ENCODE data around the gene MTA1.

Gene MTA1
- 55.7 to 78.1 (median 61.4) reads per million in 4 donors for total RNA-seq

DNA sequence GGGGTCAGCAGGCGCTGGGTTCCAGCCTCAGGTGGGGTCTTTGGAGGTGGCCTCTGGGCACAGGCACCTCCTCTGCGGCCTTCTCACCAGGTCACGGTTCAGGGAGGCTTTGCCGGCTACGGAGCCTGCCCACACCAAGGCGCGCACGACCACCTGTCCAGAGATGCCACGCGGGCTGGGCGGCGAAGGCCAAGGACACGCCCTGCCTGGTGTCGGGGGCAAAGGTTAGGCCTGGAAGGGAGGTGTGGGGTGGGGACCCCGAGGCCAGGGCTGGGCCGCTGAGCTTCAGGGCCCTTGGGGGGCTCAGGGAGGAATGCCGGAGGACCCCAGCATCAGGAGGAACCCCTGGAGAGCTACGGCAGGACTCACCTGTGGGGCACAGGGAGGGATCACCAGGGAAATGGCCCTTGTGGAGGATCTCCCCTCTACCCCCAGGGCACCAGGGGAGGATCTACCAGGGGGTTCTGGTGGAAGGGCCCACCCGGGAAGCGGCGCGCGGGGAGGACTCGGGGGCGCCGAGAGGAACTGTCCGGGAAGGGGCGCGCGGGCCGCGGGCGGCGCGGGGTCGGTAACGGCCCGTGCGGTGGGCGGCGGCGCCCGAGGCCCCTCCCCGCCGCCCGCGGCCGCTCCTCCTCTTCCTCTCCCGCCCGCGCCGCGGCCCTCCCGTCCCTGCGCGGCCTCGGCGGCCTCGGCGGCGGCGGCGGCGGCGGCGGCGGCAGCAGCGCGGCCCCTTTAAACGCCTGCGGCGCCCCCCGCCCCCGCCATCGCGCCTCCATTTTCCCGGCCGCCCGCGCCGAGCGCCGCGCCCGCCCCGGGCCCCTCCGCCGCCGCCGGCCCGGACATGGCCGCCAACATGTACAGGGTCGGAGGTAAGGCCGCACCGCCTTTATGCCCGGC, at the start of gene MTA1:
Gene MTA1, plus strand, starts transcription at position 633 of the 897 bp plus-strand sequence. Its CDS starts 209 bp downstream, at position 842.
- peak in 3 of 5 donors; percentile 23 to 58 (median 33) for DNase-seq

DNA sequence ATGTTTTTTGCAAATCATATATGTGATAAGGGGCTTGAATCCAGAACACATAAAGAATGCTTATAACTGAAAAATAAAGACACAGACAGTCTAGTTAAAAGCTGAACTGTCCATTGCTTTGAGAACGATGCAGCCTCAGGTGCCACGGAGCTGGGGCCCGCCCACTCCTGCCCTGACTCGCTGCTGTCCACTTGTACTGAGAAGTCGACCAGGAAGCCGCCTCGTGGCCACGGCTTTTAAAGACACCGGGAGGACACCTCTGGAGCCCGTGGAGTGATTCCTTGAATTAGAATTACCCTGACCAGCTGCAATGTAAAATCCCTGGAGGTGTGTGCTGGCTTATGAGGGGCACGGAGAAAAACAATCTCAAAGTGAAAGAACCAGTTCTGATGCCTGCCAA, 45.2 kb upstream of the MTA1 start:
- DNase-seq: no peak

DNA sequence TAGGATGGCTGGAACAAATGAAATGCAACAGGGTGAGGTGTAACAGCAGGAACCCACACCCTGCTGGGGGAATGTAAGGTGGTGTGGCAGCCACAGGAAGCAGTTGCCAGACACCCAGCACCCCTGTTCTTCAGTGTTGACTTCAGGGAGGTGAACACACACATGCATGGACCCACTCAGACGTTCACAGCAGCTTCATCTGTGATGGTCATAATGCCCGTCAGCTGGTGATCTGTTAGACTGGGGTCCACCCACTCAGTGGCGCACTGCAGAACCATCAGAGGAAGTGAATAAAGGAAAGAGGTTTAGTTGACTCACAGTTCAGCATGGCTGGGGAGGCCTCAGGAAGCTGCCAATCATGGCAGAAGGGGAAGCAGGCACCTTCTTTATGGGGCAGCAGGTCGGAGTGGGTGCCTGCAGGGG, 44.0 kb upstream of the MTA1 start:
- DNase-seq: peak in 1 of 5 donors; percentile 50

DNA sequence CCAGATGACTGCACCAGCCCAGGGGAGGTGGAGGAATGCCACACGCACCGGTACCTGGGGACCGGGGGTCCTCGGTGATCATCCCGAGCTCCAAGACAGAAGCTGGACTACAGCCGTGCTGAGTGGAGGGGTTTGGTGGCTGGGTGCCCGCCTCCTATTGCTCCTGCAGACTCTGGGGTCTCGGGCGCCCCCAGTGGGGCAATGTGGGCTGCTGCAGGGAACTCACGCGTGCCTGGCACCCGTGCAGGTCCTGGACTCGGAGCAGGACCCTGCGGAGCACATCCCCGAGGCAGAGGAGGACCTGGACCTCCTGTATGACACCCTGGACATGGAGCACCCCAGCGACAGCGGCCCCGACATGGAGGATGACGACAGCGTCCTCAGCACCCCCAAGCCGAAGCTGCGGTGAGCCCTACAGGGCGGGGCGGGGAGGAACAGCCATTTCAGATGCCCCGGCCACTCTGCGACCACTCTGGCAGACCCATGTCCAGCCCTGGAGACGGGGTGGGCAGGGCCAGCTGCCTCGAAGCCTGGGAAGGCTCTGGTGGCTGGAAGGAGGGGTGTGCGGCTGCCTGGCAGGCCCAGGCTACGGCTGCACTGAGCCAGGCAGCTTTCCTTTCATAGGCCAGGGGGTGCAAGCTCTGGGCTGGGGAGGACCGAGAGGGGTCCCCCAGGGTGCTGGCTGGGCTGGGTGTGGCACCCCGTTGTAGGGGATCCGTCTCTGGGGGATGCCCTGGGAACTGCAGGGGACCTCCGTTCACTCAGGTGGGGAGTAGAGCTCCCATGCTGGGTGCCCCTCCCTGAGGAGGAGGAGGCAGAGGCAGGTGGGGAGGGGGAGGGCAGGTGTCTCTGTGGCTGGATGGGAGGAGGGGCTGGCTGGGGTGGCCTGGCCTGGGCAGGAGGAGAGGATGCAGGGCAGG, 42.8 kb upstream of the MTA1 start:
- peak in 1 of 5 donors; percentile 13 for DNase-seq

DNA sequence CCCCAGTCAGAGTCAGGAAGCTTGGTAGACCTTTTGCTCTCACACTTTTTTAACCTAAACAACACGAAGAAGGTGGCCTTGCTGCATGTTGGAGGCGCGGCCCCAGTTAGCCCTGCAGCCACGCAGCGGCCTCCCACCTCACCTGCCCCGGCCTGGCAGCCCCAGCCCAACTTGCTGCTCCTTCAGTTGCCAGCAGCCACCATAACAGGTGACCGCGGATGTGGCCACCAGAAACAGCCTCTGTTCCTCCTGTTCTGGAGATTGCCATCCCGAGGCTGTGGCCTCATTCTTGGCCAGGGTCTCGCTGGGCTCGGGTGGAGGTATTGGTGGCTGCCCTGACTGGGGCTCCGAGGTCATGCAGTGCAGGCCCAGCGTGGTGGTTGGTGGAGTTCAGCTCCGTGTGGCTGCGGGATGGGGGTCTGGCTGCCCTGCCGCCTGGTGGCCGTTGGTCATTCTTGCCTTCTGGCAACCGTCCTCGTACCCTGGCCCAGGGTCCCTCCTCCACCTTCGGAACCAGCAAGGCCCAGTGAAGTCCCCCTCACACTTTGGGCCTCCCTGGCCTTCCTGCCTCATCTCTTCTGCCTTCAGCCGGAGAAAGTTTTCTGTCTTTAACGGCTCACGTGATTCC, 42.0 kb upstream of the MTA1 start:
- DNase-seq: no peak

DNA sequence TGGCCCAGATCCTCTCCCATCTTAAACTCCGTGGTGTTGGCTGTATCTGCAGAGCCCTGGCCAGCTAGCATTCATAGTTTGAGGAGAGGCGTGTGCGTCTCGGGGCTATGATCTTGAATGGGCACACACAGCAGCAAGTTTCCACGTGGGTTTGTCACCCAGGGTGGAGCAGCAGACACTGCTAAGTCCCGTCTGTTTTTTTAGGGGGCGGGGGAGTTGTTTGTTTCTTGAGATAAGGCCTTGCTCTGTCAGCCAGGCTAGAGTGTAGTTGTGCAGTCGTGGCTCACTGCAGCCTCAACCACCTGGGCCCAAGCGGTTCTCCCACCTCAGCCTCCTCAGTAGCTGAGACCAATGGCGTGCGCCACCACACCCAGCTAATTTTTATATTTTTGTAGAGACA, 41.4 kb upstream of the MTA1 start:
- DNase-seq: no peak

DNA sequence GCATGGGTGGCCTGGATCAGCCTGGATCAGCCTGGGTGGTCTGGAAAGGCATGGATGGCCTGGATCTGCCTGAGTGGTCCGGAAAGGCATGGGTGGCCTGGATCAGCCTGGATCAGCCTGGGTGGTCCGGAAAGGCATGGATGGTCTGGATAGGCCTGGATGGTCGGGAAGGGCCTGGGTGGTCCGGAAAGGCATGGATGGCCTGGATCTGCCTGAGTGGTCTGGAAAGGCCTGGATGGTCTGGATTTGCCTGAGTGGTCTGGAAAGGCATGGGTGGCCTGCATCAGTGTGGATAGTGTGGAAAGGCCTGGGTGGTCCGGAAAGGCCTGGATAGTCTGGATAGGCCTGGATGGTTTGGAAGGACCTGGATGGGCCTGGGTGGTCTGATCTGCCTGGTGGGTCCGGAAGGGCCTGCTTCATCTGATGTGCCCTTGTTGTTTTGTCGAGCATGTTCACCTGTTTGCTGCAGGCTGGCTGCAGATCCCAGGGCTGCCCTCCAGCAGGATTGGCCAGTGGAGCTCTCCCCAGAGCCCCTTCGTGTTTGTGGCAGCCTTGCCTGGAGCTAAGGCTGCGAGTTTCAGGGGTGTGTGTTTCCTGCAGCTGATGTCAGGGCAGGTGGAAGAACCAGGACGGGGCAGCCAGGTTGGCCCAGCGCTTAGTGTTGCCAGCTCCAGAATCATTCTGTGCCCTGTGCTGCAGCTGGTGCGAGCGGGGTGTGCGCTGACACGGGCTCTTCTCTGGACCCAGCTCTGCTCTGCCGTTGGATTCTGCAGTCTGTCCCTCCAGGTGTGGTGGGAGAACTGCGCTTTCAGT, 40.5 kb upstream of the MTA1 start:
- DNase-seq: peak in 1 of 5 donors; percentile 6

DNA sequence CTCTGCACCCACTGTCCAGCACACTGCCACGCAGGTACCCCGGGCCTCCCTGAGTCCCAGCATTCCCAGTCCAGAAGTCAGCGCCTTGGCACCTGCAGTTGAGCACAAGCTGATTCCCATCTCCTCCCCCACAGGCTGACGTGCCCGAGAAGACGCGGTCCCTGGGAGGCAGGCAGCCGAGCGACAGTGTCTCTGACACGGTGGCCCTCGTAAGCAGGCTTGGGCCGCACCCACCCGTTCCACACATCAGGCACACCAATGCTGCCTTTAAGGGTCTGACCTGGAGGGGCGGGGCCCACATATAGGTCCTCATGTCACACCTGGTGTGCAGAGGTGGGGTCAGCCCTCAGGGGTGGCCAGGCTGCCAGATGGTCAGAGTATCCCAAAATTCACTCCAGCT, 39.7 kb upstream of the MTA1 start:
- DNase-seq: peak in 1 of 5 donors; percentile 7

DNA sequence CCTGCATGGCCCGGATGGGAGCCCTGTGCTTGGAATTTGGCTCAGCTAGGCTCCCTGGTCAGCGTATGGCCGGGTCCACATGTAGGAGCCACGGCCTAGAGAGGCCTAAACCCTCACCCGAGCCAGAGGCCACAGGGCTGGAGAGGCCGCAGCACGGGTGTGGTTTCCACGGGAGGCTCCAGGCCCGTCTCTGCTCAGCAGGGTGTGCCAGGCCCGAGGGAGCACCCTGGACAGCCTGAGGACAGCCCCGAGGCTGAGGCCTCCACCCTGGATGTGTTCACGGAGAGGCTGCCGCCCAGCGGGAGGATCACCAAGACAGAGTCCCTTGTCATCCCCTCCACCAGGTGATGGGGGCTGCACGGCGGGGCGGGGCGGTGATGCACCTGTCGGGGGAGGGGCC, 38.9 kb upstream of the MTA1 start:
- peak in 1 of 5 donors; percentile 10 for DNase-seq

DNA sequence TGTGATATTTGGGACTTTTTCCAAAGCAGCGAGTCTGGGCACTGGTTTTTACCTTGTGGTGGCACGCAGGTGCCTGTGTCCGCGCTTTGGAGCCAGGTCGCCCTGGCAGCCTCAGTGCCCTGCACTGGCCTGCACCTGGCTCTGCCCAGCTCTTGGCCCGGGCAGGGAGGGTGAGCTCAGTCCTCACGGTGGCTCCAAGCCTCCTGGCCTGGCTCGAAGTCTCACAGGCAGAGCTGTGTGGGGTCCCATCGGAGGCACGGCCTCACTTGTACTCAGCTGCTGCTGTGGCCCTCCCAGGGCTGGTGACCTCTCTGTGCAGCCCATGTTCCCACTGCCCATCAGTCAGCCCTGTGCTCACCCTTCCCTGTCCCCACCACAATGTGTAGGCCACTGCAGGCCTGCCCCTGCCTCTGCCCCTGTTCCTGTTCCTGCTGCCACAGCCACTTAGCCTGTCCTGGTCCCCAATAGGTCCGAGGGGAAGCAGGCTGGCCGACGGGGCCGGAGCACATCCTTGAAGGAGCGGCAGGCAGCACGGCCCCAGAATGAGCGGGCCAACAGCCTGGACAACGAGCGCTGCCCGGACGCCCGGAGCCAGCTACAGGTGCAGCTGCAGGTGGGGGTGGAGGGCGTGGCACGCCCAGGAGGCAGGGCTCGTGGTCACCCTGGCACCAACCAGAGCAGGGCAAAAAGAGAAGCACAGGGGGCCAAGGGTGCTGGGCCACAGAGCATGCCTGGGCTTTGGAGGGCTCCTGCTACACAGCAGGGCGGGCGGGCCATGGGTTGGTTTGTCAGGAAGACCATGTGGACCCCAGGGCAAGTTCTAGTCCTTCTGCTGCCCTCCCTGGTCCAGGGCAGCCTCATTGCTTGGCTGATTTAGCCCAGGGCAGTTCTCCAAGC, 37.9 kb upstream of the MTA1 start:
- DNase-seq: peak in 1 of 5 donors; percentile 9

DNA sequence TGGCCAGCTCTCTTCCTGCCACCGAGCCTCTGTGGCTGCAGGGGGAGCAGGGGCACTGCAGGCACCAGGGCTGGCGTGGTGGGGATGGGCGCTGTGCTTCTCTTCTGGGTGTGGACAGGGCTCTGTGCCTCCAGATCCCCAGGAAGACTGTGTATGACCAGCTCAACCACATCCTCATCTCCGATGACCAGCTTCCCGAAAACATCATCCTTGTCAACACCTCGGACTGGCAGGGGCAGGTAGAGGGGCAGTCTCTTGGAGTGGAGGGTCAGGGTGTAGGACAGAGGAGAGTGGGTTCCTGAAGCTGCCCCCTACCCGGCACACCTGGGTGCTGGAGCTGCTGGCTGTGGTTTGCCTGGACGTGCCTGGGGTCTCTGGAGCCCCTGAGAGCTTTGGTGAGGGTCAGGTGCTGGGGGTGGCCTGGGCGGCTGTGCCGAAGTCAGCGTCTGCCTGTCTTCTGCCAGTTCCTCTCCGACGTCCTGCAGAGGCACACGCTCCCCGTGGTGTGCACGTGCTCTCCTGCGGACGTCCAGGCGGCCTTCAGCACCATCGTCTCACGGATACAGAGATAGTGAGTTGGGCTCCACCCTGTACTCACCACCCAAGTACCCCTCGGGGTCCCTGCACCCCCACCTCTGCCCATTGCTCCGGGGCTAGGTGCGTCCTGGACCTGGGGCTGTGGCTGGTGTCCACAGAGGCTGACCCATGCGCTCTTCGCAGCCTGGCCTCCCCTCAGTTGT, 37.1 kb upstream of the MTA1 start:
- DNase-seq: peak in 1 of 5 donors; percentile 8

DNA sequence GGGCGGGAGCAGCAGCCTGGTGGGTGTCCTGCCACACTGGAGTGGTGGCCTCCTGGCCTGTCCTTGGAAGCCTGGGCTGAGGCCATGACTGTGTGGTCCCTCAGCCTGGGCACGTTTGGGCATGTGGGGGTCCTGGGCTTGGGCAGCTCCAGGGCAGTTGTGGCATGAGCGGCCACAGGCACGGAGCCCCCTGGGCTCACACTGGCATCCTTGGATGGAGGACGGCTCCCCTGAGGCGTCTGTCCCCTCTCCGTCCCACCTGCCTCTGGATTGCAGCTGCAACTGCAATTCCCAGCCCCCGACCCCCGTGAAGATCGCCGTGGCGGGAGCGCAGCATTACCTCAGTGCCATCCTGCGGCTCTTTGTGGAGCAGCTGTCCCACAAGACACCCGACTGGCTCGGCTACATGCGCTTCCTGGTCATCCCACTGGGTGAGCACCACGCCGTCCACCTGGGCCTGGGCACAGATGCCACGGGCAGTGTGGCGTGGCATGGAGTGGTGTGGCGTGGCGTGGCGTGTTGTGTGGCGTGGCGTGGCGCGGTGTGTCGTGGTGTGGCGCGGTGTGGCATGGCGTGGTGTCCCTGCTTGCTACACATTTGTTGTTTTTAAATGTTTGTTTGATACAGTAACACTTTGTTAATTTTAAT, 36.4 kb upstream of the MTA1 start:
- no peak for DNase-seq

DNA sequence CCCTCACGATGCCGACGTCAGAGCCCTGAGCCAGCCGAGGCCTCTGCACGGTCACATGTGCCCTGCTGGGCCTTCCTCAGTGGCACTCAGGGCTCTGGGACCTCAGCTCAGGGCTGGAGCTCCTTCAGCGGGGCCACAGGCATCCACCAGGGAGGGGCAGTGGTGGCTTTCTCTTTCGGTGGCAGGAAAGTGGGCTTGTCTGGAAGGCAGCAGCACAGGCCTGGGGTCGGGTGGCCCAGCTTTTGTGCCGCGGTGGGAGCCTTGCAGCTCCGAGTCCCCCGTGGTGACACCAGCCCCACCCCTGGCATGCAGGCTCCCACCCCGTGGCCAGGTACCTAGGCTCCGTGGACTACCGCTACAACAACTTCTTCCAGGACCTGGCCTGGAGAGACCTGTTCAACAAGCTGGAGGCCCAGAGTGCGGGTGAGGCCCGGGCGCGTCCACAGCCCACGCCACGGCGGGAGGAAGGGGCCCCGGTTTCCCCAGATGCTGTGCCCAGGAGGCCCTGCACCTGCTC, 35.5 kb upstream of the MTA1 start:
- DNase-seq: no peak

DNA sequence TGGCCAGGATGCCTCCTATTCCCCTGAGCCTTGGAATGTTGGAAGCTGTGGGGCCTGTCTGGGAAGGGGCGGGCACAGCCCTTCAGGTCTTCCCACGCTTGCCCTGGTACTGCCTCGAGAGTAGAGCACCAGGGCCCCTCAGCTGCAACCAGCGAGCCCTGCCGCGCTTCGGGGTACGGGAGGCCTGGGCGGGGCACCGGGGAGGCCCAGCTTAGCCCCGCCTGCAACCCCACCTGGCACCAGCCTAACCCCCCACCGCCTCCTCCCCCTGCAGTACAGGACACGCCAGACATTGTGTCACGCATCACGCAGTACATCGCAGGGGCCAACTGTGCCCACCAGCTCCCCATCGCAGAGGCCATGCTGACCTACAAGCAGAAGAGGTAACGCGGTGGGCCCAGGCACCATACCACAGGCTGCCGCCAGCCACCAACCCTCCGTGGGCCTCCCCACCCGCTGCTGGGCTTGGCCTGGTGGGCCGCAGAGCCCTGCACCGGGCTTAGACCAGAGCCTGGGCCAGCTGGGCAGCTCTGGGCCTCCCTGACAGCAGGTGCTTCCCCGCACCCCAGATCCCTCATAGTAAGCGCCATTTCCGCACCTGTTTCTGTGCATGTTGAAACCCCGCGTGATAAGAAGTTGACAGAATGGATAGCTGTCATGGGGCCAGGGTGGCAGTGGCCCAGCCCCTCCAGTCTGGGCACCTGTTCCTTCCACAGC, 34.9 kb upstream of the MTA1 start:
- no peak for DNase-seq

DNA sequence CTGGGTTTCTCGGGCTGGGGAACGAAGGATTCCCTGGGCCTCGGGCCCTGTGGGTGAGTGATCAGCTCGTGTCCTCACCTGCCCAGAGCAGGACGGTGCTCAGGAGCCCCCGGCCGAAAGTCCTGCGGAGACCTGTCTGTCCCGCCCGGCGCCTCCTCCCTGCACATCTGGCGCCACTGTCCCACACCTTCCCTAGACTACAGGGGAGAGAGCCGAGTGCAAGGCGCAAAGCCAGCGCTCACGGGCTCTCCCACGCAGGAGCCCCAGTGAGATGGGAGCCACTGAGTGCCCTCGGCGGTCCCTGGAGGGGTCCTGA, 34.3 kb upstream of the MTA1 start:
- no peak for DNase-seq

DNA sequence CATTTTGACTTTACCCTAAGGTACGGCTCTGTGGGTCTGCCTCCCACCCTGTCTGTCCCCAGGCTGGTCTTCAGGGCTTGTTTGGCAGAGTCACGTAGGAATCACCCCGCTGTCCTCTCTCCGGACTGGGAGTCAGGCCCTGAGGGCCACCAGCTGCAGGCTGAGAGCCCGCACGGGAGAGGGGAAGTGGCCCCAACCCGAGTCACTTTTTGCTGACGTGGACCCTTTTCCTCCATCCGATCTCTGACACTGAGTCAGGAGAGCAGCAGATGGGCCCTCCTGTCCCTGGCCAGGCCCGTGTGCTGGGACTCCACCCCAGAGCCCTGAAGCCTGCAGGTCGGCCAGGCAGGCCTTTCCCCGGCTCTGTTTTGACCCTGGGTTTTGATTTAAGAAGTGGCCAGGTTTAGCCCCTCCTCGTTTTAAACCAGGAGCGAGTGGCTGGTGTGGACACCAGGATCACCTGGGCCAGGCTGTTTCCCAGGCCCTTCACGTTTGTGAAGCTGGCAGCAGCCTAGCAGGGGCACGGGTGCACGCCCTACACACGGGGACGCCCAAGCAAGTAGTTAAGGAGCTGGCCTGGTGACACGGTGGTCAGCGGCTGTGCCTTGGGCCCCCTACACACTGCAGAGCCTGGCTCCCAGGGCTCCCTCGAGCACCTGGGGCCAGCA, 33.8 kb upstream of the MTA1 start:
- peak in 1 of 5 donors; percentile 9 for DNase-seq

DNA sequence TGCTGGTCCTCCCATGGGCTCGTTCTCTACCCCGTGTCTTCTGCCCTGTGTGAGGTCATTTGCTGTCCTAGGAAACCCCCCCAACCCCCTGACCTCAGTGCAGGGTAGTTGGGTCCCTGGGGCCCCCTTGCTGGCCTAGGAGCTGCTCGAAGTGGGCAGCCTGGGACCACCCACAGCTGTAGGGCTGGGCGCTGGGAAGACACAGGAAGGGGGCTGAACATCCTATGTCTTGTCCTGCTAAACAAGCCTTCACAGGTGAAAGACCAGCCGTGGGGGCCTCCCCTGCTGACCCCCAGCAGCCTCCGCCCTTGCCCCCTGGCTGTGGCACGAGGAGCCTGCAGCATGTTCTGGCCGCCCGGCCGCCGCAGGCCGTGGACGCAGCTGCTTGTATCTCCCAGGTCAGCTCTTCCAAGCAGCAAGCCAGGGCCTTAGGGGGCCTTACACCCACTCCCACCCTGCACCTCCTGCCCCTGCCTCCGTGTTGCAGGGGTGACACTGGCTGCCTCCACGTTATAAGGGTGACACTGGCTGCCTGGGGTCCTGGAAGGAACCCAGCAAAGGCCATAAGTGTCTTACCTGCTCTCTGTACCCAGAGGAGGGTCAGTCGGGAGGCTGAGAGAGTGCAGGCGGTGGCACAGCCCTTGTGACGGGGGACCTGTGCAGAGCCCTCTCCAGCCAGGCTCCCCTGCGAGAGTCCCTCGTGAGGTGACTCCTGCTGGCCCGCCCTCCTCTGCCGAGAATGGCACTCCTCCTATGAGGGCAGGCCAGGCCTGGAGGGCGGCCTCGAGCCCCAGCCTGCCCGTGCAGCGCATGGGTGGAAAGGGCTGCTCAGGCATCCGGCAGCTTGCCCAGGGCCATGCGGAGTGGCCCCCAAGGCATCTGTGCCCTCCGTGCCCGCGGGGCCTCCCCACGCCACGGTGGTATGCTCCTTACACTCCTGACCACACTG, 32.8 kb upstream of the MTA1 start:
- DNase-seq: peak in 1 of 5 donors; percentile 10
